ENCODE measurements around the gene NMNAT3.

DNA sequence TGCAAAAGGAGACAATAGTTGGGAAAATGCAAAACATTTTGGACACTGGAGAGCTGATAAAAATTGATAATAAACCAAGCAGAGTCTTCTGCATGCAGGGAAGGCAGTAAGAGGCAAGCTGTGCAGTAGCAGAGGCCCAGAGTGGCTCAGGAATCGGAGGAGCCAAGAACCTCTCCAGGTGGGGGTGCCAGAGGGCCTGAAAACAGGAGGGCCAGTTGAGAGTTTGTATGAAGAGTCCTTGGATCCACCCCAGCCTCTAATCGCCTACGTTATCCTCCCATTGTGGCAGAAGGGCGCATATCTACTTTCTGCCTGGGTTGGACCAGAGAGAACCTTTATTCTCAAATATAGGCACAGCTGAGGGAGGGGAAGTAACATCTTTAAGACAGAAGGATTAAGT is 89.3 kb downstream of the NMNAT3 start:
- TF ChIP-seq POLR2AphosphoS5 (IDR thresholded peaks at IDR 0.05; ENCODE audit: low read depth, low read length), result no peak
- TF ChIP-seq POLR2A (IDR thresholded peaks at IDR 0.05; ENCODE audit: low read depth, low read length), result no peak
